ENCODE measurements around the gene OLA1.

OLA1 gene

DNA sequence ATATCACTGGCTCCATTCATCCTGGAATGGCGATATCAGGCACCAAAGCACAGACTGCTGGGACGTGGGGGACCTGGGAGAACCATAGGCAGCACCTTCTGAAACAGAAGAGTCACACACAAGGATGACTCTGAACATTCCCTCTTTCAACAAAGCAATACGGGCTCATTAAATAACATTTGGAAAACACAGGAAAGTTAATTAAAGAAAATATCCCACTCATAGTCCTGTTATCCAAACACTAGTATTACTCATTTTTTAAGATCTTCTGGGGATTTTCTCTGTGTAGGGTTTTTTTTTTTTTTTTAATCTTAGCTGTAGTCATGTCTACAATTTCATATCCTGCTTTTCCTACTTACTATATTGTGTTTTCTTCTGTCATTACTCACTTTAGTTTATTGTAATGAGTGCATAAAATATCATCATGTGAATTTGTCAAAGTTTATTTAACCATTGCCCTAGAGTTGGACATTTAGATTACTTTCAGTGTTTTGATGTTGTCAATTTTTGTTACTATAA lies 213.2 kb downstream of the OLA1 start:
- no peak for DNase-seq (ENCODE audit: low read depth)

GRCh38 chr2:174033163-174033550 lies 215.2 kb downstream of the OLA1 start:
- DNase-seq (ENCODE audit: low read depth) = no peak

- DNase-seq (ENCODE audit: low read depth) = no peak
Measured at GRCh38 chr2:174031226-174031625, 217.1 kb downstream of the OLA1 start.

- no peak for DNase-seq (ENCODE audit: low read depth)
Measured at GRCh38 chr2:174028935-174029334, 219.4 kb downstream of the OLA1 start.

GRCh38 chr2:174027956-174028355 lies 220.4 kb downstream of the OLA1 start:
- no peak for DNase-seq (ENCODE audit: low read depth)

DNA sequence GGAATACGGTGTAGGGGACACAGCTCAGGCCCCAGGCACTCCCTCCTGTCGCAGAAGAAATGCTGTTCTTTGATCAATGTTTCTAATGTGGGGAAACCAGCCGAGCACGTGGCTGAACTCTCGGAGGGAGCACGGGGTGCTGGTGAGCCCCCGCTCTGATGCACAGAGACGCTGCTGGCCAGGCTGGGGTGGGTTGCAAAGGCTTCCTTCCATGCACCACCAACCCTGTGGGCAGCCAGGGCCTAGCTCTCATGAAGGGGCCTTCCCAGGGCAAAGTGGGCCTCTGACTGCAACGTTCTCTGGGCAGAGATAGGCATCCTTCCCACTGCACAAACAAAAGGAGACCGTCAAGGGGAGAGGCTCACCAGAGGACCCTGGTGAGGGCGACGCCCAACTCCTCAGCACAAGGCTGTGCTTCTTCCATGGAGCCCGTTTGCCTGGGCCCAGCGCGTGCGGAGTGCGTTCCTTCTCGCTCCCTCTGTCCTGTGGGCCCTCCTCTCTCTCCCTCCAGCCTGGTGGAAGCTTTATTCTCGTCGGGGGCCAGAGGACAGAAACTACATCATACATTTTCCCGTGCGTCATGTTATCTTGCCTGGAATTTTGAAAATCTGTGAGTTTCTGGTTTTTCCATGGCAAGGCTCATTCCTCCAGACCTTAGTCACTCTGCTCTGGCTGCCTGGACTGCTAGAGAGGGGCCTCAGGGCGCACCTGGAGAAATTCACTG lies 222.0 kb downstream of the OLA1 start:
- DNase-seq (ENCODE audit: low read depth) = no peak

- DNase-seq (ENCODE audit: low read depth) = no peak
Measured at GRCh38 chr2:174025271-174026121, 222.8 kb downstream of the OLA1 start.

DNA sequence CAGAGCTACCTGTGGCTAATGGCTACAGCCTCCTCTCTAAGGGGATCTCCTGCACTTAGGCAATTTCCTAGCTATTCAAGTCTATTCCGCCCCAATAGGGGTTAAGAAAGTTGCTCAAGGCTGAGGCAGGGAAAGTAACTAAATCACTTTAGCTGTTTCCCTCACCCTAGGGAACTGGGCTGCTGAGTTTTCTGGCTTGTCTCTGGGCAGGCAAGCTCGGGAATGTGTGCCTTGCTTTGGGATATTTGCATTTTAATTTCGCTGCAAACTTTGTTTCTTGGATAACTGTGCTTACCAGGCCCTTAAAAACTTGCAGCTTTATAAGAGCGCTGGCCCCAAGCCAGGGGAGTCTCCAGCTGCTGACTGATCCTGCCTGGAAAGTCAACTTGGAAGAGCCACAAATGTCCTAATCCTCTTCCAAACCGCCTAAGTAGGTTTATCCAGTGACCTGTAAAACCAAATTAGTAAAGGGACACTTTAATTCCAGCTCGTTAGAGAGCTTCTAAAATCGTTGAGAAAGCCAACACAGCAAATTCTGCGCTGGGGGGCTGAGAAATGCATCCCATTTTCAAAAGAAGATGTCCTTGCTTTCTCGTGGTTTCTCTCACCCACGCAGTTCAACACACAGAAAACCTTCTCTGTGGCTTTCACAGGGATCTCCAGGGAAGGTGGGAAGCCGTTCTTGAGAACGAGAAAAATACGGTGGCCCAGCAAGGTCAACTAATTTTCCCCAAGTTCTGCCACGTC lies 223.6 kb downstream of the OLA1 start:
- DNase-seq (ENCODE audit: low read depth) = no peak

GRCh38 chr2:174023591-174024523 lies 224.5 kb downstream of the OLA1 start:
- DNase-seq (ENCODE audit: low read depth) = peak; percentile 20
